ENCODE measurements around the gene NEMP1.

DNA sequence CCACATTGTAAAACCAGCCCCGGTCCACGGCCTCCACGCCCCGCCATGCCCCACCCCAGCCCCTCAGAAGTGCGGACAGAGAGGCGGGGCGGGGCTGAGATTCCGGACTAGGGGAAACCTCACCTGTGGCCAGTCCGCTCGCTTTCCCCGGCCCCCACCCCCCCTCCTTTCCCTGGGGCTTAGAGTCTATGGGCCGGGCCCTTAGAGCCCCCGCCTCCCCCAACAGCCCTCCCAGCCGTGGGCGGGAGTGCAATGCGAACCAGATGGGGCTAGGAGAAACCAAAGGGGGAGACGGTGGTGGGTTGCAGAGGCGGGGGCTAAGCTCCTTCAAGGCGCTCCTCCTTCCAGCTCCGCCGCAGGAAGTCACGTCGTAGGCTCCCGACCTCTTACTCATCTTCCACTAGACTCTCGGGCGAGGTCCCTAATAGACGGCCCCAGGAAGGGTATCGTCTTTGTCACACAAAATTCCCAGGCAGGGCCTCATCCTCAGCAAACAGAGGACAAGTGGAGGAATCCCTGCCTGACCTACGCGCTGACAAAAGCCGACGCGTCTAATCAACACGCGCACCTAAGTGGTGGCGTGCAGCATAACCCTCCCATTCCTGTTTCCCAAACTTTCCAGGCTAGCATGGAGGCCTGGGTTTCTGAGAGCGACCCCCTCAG, 9.2 kb upstream of the NEMP1 start:
- TF ChIP-seq, protein P1, sequence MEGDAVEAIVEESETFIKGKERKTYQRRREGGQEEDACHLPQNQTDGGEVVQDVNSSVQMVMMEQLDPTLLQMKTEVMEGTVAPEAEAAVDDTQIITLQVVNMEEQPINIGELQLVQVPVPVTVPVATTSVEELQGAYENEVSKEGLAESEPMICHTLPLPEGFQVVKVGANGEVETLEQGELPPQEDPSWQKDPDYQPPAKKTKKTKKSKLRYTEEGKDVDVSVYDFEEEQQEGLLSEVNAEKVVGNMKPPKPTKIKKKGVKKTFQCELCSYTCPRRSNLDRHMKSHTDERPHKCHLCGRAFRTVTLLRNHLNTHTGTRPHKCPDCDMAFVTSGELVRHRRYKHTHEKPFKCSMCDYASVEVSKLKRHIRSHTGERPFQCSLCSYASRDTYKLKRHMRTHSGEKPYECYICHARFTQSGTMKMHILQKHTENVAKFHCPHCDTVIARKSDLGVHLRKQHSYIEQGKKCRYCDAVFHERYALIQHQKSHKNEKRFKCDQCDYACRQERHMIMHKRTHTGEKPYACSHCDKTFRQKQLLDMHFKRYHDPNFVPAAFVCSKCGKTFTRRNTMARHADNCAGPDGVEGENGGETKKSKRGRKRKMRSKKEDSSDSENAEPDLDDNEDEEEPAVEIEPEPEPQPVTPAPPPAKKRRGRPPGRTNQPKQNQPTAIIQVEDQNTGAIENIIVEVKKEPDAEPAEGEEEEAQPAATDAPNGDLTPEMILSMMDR (IDR thresholded peaks at IDR 0.05) = no peak
- TF ChIP-seq POLR2A (IDR thresholded peaks at IDR 0.05) = peak in 1 of 2 donors; percentile 76
- no peak for TF ChIP-seq POLR2AphosphoS5 (IDR thresholded peaks at IDR 0.05; ENCODE audit: insufficient read depth in 1 of 2, low read depth in 1 of 2)

All from vagina (tissue), 2 donors.